Measurements from ENCODE around the gene TFDP2.

TFDP2 gene

GRCh38 chr3:142047021-142047369, 102.3 kb downstream of the TFDP2 start (continued):
- TF ChIP-seq ZNF629 (tag by site-specific recombination; IDR thresholded peaks at IDR 0.05) (no peak), ZNF776 (tag by site-specific recombination; IDR thresholded peaks at IDR 0.05; ENCODE audit: borderline replicate concordance) (no peak), ATF2 (tag by site-specific recombination; IDR thresholded peaks at IDR 0.05; ENCODE audit: low read depth) (no peak)

- no peak overlapping the region for H3K27ac ChIP-seq (ENCODE audit: extremely low read depth, low read depth, low read length)
- no peak overlapping the region for H3K4me3 ChIP-seq (ENCODE audit: low read depth, low read length)
- ChIA-PET POLR2A (no interaction called here), CTCF (interaction anchor here (0.6 kb wide), 1 partner anchor 10 kb away, joined by 3 read pairs; no protein-coding TSS in a partner anchor)
- TF ChIP-seq ZNF362 (tag by site-specific recombination; IDR thresholded peaks at IDR 0.05) (no peak), ZNF26 (tag by site-specific recombination; IDR thresholded peaks at IDR 0.05) (no peak), ZNF785 (tag by site-specific recombination; IDR thresholded peaks at IDR 0.05) (no peak), ZNF580 (tag by site-specific recombination; IDR thresholded peaks at IDR 0.05) (no peak), ZNF529 (tag by site-specific recombination; IDR thresholded peaks at IDR 0.05; ENCODE audit: insufficient replicate concordance) (no peak), ZNF521 (tag by site-specific recombination; IDR thresholded peaks at IDR 0.05) (no peak), ZNF704 (tag by site-specific recombination; IDR thresholded peaks at IDR 0.05) (no peak), ZNF555 (tag by site-specific recombination; conservative IDR thresholded peaks at IDR 0.05) (no peak), SP2 (tag by site-specific recombination; IDR thresholded peaks at IDR 0.05) (no peak), REST (tag by site-specific recombination; IDR thresholded peaks at IDR 0.05) (no peak), ZNF140 (tag by site-specific recombination; IDR thresholded peaks at IDR 0.05) (no peak), ZFP3 (tag by site-specific recombination; IDR thresholded peaks at IDR 0.05; ENCODE audit: low read depth) (no peak), ZNF571 (tag by site-specific recombination; IDR thresholded peaks at IDR 0.05) (no peak), ZNF692 (tag by site-specific recombination; IDR thresholded peaks at IDR 0.05) (no peak), ZNF132 (tag by site-specific recombination; IDR thresholded peaks at IDR 0.05; ENCODE audit: borderline replicate concordance) (no peak), ZNF664 (tag by site-specific recombination; IDR thresholded peaks at IDR 0.05) (no peak), ZNF391 (tag by site-specific recombination; IDR thresholded peaks at IDR 0.05; ENCODE audit: borderline replicate concordance, low read depth) (no peak)
- no peaks in the 10 kb centered on the region for H3K4me1 ChIP-seq (ENCODE audit: control insufficient read depth, insufficient read depth, low read length)
- no peaks in the 10 kb centered on the region for H3K36me3 ChIP-seq (ENCODE audit: control insufficient read depth in 2 of 2, insufficient read depth in 1 of 2, low read length in 2 of 2)
- H3K9me3 ChIP-seq (ENCODE audit: control insufficient read depth, insufficient read depth, low read depth, low read length) = no peaks in the 10 kb centered on the region
These were observed 102.9 kb downstream of the TFDP2 start for GRCh38 chr3:142046320-142047020.
